Endothelial cell (in vitro differentiated cells): Measurements from ENCODE around the gene CARD11. TPM values are rescaled to one million over a fixed set of nuclear protein-coding genes. Genes with fewer than 3 reads are reported as not detected.

ENCODE experiments used
- DNase-seq: peaks from one replicate; pipeline ENCODE4 v3.0.0; 2021; ENCODE audit warnings: low spot score
- H3K27ac Mint-ChIP-seq: one replicate; pipeline ENCODE4 v1.8.0; 2021; ENCODE audit warnings: mixed read lengths, inconsistent platforms; ENCODE audit not compliant: unreplicated experiment
- H3K27me3 Mint-ChIP-seq: one replicate; pipeline ENCODE4 v1.8.0; 2021; ENCODE audit warnings: mild to moderate bottlenecking, moderate library complexity, mixed read lengths, inconsistent platforms; ENCODE audit not compliant: unreplicated experiment
- H3K36me3 Mint-ChIP-seq: one replicate; pipeline ENCODE4 v1.8.0; 2021; ENCODE audit warnings: mild to moderate bottlenecking, low read depth, mixed read lengths, inconsistent platforms; ENCODE audit not compliant: unreplicated experiment
- H3K4me1 Mint-ChIP-seq: one replicate; pipeline ENCODE4 v1.8.0; 2021; ENCODE audit warnings: mild to moderate bottlenecking, mixed read lengths, inconsistent platforms; ENCODE audit not compliant: unreplicated experiment
- H3K4me3 Mint-ChIP-seq: one replicate; pipeline ENCODE4 v1.8.0; 2021; ENCODE audit warnings: mild to moderate bottlenecking, mixed read lengths, inconsistent platforms; ENCODE audit not compliant: unreplicated experiment
- H3K9me3 Mint-ChIP-seq: one replicate; pipeline ENCODE4 v1.8.0; 2021; ENCODE audit warnings: mixed read lengths, inconsistent platforms; ENCODE audit not compliant: unreplicated experiment
- total RNA-seq: library from RNA; stranded (reverse); fragmentation: NEBNext Ultra II Directional; extraction: Animal tissue kit (Norgen Biotek cat#: 25700); gene quantifications from one replicate; pipeline ENCODE4 v1.2.1, GENCODE V29; 2021; ENCODE audit not compliant: unreplicated experiment
- TF ChIP-seq, protein P1 (sequence below): fragments of 200-600 bp; sonication (generic); IDR thresholded peaks from one replicate; pipeline ENCODE4 v1.5.0; 2021; ENCODE audit warnings: antibody characterized with exemption; ENCODE audit not compliant: unreplicated experiment

Gene CARD11
- total RNA-seq, 1 donor from 2014 or later: 3.9 TPM

DNA sequence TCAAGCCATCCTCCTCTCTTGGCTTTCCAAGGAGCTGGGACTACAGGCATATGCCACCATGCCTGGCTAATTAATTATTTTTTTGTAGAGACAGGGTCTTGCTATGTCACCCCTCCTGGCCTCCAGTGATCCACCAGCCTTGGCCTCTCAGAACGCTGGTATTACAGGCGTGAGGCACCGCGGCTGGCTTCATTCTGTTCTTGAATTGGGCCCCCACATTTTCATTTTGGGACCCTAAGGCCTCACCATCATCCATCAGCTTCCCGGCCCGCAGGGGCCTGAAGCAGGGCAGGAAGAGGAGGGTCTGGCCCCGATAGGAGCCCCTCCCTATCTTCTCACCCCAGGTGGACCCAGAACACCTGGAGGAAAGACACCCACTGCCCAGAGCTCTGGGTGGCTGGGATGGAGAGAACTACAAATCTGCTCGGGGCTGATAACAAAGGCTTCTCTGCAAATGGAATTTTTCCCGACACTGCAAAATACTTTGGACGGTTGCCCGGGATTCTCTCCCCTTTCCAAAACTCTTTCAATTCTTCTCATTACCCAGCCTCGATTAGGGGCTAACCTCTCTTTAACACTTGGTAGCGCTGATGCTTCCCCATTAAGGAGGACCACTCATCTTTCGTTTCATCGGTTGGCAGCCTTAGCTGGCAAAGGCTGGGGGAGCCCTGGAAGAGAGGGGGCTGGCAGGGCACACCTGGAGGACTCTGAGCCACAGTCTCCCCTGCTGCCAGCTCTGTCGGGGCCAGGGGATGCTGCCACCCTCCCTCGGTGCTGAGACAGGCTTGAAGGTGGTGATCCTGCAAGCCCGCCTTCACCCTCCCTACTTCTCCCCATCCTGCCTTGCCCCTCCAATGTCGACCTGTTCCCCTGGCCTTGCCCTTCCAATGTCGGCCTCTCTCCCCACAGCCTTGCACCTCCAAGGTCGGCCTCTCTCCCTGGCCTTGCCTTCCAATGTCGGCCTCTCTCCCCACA lies 118.5 kb downstream of the CARD11 start:
- Mint-ChIP-seq H3K4me3 (no peak overlapping the region), H3K27ac (no peak overlapping the region), H3K36me3 (no peaks in the 10 kb centered on the region), H3K9me3 (no peaks in the 10 kb centered on the region), H3K27me3 (peaks cover 1% of the 10 kb centered on the region), H3K4me1 (no peaks in the 10 kb centered on the region)
- TF ChIP-seq, protein P1, sequence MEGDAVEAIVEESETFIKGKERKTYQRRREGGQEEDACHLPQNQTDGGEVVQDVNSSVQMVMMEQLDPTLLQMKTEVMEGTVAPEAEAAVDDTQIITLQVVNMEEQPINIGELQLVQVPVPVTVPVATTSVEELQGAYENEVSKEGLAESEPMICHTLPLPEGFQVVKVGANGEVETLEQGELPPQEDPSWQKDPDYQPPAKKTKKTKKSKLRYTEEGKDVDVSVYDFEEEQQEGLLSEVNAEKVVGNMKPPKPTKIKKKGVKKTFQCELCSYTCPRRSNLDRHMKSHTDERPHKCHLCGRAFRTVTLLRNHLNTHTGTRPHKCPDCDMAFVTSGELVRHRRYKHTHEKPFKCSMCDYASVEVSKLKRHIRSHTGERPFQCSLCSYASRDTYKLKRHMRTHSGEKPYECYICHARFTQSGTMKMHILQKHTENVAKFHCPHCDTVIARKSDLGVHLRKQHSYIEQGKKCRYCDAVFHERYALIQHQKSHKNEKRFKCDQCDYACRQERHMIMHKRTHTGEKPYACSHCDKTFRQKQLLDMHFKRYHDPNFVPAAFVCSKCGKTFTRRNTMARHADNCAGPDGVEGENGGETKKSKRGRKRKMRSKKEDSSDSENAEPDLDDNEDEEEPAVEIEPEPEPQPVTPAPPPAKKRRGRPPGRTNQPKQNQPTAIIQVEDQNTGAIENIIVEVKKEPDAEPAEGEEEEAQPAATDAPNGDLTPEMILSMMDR: no peak
- no peak for DNase-seq

DNA sequence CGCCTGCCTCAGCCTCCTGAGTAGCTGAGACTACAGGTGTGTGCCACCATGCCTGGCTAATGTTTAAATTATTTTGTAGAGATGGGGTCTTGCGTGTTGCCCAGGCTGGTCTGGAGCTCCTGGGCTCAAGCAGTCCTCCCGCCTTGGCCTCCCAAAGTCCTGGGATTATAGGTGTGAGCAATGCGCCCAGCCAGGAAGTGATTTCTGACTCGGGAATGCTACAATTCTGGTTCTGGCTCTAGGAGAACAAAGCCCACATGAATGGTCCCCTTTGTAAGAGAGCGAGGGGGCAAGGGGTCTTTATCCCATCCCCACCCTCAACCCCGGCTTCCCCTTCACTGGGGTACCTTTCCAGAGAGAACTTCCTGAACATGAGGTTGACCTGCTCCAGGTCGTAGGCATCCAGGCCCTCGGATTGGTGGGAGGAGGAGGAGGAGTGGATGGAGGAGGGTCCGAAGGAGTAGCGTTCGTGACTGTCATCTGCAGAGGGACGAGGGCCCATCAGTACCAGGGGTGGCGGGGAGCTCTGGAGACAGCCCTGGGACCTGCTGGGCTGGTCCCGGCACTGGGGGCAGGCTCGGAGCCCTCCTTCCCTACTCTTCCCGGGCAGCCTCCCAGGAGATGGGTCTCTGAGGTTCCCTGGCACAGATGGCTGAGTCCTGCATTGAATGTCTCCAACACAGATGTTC lies 119.6 kb downstream of the CARD11 start:
- peaks cover 5% of the 10 kb centered on the region for H3K27me3 Mint-ChIP-seq
- no peak overlapping the region for H3K4me3 Mint-ChIP-seq
- no peaks in the 10 kb centered on the region for H3K4me1 Mint-ChIP-seq
- no peaks in the 10 kb centered on the region for H3K36me3 Mint-ChIP-seq
- H3K27ac Mint-ChIP-seq: no peak overlapping the region
- no peak for DNase-seq
- TF ChIP-seq, protein P1: no peak
- peaks cover 4% of the 10 kb centered on the region for H3K9me3 Mint-ChIP-seq

DNA sequence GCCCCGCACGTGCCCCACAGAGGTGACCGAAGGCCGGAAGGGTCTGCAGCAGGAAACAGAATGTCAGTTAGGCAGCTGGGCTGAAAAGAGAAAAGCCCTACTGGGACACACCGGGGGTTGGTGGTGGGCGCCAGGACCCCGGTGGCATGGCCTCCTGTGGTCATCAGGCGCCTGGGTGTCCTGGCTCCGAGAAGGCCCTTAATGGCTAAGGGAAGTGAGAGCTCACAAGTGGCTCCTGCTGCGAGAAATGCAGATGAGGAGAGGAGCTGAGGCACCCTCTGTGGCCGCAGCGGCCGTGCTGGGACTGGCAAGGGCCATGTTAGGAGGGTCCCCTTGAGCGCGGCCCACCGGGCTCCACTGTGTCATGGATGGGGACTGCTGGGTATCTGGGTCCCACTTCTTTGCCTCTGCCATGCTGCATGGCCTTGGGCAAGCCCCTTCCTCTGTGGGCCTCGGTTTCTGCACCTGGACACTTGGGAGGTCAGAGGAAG lies 120.3 kb downstream of the CARD11 start:
- Mint-ChIP-seq H3K27me3 (peaks cover 5% of the 10 kb centered on the region), H3K36me3 (peaks cover 3% of the 10 kb centered on the region), H3K27ac (no peak overlapping the region), H3K4me1 (no peaks in the 10 kb centered on the region), H3K4me3 (no peak overlapping the region), H3K9me3 (peaks cover 4% of the 10 kb centered on the region)
- no peak for DNase-seq
- TF ChIP-seq, protein P1: no peak

DNA sequence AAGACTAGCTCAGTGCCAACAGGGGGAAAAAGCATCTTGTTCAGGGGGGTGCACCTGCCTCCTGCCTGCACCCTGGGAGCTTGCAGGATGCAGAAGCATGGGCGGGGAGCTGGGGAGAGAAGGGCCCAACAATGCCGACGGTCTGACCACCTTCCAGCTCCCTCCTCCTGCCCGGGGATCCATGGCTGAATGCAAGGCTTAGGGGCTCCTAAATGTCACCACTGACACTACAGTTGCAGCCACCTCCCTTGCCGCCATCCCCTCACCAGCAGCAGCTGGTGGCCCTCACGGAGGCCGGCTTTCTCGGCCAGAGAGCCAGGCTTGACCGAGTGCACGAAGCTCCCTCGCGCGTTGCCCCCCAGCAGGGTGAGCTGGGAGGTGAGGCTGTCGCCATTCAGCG lies 120.8 kb downstream of the CARD11 start:
- peaks cover 5% of the 10 kb centered on the region for H3K27me3 Mint-ChIP-seq

More for the DNA sequence above, 120.8 kb downstream of the CARD11 start:
- DNase-seq: no peak
- TF ChIP-seq, protein P1: no peak
- Mint-ChIP-seq H3K36me3 (peaks cover 3% of the 10 kb centered on the region), H3K27ac (no peak overlapping the region), H3K4me1 (no peaks in the 10 kb centered on the region), H3K4me3 (no peak overlapping the region), H3K9me3 (peaks cover 4% of the 10 kb centered on the region)
